NCI-H187 treated with DMSO at 0.1 percent for 48 hours (cell line): Measurements from ENCODE around the gene DTYMK.
"Not testable (repeated sequence)": the region's sequence is repeated elsewhere in the genome, so short reads cannot be mapped to it uniquely, and the experiment has no call there.

Experiments used
- DNase-seq: peaks from one replicate; lab custom pipeline; 2025; lab: John Stamatoyannopoulos, UW

The DTYMK gene

GRCh38 chr2:241686650-241687425, at the start of gene DTYMK:
TSS of gene DTYMK (minus strand) at chr2:241686815. CDS start at chr2:241686783, 32 bp downstream.
- peak; percentile 48 for DNase-seq

DNA sequence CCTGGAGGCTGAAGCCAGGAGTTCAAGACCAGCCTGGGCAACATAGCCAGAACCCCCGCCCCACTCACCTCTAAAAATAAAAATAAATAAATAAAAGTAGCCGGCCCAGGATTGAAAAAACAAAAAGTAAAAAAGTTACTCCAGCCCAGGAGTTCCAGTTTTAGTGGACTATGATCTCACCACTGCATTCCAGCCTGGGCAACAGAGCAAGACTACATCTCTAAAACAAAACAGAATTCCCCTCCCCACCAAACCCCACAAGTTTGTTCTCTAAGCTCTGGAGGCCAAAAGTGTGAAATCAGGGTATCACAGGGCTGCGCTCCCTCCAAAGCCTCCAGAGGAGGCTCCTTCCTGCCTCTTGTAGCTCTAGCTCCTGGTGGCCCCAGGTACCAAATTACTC, 49.5 kb upstream of the DTYMK start:
- DNase-seq: no peak

DNA sequence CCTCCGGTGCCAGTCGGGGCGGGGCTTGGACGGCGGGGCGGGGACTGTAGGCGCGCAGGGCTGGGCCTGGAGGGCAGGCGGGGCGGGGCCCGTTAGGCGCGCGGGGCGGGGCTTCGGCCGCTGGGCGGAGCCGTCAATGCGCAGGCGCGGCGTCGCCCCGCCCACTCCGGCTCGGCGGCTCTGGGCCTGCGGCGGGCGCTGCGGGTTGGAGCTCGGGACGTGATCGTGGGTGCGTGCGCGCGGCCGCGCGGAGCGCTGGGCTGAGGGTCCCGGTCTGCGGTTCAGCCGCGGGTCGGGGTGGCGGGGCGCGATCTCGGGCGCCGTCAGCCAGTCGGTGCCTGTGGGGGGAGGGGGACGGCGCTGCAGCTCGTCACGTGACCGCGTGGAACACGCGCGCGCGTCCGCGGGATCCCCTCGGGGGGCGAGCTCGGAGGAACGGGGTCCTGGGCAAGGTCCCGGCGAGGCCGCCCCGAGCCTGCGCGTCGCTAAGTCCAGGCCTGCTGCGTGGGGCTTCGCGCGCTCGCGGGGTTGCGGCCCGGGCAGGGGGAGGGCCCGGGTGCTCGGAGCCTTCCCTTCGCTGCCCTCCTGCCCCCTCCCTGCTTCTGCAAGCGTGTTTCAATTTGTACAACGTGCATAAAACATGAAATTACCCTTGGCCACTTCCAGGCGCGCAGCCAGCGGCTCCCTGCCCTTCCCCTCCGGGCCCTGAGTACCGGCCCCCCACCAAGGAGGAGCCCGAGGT, 48.0 kb upstream of the DTYMK start, which contains the start of gene D2HGDH:
Gene D2HGDH, plus strand, starts transcription at position 164 of the 742 bp plus-strand sequence. CDS start 595 bp downstream, outside the sequence.
- DNase-seq: no peak

DNA sequence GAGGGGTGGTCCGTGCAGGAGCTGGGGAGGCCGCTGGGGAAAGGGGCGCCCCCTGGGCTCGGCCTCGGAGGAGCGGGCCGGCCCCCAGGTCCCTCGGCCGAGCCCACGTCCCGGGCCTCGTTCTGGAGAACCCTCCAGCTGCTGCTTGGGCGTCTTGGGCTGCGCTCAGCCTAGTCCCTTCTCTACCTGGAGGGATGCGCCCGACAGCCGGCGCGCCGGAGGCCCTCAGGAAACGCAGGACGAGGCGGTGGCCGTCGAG, 47.5 kb upstream of the DTYMK start:
- DNase-seq: no peak

DNA sequence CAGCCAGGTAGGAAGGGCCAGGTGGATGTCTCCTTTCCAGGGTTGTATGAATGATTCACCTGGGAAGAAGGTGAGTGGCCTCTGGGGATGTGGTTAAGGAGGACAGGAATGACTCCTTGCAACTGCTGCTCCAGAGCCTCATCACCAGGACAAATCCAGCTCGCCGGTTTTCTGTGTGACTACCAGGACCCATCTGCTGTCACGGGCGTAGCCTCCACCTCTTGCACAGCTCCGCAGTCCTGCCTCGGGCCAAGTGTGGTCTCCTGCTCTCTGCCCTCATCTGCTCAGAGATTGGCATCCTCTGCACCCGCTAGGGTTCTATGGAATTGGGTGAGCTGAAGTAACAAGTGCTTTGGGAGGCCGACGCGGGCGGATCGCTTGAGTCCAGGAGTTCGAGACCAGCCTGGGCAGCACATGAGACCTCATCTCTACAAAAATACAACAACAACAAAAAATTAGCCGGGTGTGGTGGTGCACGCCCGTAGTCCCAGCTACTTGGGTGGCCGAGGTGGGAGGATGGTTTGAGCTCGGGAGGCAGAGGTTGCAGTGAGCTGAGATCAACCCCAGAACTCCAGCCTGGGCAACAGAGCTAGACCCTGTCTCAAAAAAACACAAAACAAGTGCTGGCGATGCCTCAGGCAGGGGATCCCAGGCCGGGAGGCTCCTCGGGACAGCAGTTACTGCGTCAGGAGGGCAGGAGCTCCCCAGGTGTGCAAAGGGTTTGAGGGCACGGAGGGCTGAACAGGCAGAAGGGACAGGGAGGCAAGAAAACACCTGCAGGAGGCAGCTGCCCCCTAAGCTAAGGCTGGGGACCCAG, 47.0 kb upstream of the DTYMK start:
- no peak for DNase-seq

DNA sequence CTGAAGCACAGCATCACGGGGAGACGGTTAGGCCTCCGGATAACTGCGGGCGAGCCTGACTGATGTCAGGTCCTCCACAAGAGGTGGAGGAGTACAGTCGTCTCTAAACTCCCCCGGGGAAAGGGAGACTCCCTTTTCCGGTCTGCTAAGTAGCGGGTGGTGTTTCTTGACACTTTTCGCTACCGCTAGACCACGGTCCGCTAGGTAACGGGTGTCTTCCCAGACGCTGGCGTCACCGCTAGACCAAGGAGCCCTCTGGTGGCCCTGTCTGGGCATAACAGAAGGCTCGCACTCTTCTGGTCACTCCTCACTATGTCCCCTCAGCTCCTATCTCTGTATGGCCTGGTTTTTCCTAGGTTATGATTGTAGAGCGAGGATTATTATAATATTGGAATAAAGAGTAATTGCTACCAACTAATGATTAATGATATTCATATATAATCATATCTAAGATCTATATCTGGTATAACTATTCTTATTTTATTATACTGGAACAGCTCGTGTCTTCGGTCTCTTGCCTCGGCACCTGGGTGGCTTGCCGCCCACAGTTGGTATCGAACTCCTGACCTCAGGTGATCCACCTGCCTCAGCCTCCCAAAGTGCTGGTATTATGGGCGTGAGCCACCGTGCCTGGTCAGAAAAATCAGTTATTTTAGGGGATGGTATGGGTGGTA, 46.0 kb upstream of the DTYMK start:
- not testable (repeated sequence) for DNase-seq

GRCh38 chr2:241730671-241731293, 44.2 kb upstream of the DTYMK start:
- DNase-seq: no peak

GRCh38 chr2:241729868-241730267, 43.3 kb upstream of the DTYMK start:
- DNase-seq: no peak

- DNase-seq: no peak
Measured at GRCh38 chr2:241728627-241729026, 42.0 kb upstream of the DTYMK start.

GRCh38 chr2:241728000-241728399, 41.4 kb upstream of the DTYMK start:
- DNase-seq: no peak

DNA sequence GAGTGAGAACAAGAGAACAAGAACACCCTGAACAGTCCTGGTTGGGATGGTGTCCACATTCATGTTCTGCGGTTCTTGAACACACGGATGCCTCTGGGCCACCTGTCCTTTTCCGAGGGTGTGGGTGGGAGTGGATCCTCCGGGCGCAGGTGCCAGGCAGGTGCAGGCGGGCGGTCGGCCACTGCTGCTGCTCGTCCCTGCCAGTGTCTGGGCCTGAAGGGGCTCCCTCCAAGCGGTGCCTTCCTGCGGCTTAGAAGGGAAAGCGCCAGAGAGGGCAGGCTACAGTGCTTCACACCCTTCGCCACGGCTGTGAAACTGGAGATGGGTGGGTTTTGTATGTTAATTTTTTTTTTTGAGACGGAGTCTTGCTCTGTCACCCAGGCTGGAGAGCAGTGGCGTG, 39.8 kb upstream of the DTYMK start:
- DNase-seq: no peak

- DNase-seq: no peak
Measured at GRCh38 chr2:241724975-241725870, 38.6 kb upstream of the DTYMK start.

- DNase-seq: no peak
Measured at GRCh38 chr2:241724259-241724974, 37.8 kb upstream of the DTYMK start.

DNA sequence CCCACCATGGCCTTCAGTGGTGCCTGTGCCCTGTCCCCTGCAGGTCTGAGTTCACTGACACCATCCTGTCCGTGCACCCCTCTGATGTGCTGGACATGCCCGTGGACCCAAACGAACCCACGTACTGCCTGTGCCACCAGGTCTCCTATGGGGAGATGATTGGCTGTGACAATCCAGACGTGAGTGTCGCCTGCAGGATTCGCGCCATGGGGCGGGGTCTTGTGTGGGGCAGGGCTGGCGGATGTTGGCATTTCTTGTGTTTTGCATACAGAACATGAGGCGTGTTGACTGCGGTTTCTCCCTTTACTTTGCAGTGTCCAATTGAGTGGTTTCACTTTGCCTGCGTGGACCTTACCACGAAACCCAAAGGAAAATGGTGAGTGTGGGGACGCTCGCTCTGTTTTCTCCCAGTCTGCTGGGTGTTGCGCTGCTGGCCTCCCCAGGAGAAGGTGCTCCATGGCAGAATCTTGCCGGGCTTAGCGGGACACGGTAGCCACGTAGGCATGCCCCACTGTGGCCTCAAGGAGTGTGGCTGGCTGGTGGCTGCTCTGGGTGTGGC, 36.4 kb upstream of the DTYMK start:
- DNase-seq: no peak

DNA sequence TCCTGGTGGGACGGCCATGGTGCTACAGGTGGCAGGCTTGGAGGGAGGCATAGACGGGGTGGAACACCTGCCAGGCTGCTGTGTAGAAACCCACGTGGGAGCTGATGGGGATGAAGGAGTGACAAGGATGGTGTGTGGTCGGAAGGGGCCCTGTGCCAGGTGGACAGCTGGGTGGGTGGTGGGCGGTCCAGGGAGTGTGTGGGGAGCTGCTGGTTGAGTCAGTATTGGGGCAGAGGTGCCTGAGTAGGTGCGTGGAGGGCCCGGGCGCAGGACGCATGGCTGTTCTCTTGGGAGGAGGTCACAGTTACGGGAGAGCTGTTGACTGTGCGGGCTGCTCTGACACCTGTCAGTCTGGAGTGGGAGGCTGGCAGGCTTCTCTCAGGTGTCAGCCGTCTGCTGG, 35.2 kb upstream of the DTYMK start:
- DNase-seq: no peak

DNA sequence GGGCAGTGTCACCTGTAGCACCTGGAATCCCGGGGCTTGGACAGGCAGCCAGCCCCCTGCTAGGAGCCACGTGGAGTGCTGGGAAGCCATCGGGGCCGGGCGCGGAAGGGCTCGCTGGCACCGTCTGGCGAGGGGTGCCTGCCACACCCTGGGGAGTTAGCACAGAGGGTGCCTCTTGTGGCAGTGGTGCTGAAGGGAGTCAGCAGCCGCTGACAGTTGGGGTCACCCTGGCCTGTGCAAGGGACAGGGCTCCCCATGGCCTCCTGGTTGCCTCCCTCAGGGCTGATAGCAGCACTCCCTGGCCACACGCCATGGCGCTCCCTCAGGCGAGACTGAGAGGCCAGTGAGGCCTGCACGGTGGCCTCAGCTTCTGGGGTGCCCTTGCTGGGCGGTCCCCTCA, 33.9 kb upstream of the DTYMK start:
- DNase-seq: no peak

GRCh38 chr2:241720099-241720498, 33.5 kb upstream of the DTYMK start:
- DNase-seq: no peak

- DNase-seq: no peak
Measured at GRCh38 chr2:241719093-241719492, 32.5 kb upstream of the DTYMK start.

GRCh38 chr2:241708879-241709278, 22.3 kb upstream of the DTYMK start:
- no peak for DNase-seq

GRCh38 chr2:241706537-241706936, 19.9 kb upstream of the DTYMK start:
- no peak for DNase-seq
